GM12801 (cell line): Measurements from ENCODE around the gene FOXI2.

ENCODE experiments used
- TF ChIP-seq, protein P1 (sequence below): IDR thresholded peaks from one replicate; pipeline ENCODE4 v1.5.1; 2011; ENCODE audit warnings: control low read depth; ENCODE audit not compliant: insufficient read length; ENCODE audit errors: extremely low read depth

The FOXI2 gene

DNA sequence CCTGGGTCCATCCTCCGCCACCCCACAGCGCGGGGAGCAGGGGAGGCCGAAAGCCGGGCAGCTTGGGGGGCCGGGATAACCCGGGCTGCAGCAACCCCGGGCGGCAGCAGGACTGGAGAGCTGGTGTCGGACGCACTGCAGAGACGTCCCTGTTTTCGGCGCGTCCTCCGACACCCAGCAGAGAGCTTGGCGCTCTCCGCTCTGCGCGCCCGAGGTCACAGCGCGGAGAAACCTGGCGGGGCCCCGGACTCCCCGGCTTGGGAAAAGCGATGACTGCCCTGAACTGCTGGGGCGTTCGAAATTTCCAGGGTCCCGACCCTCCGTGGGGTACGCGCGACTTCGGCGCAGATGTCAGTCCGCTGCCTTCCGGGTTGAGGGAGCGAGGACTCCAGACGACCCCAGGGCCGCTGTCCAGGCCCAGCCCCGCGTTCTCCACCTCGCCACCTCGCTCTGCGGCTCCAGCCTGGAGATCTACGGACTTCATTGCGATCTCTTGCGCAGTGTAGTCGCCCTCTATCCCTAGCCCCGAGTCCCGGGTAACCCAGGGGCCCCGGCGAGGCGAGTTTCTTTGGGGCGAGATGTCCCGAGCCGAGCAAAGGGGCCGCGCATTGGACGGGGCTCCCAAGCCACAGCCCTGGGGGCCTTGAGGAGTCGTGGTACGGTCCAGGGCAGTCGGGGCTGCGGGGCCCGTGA, 617 bp upstream of the FOXI2 start:
- TF ChIP-seq, protein P1, sequence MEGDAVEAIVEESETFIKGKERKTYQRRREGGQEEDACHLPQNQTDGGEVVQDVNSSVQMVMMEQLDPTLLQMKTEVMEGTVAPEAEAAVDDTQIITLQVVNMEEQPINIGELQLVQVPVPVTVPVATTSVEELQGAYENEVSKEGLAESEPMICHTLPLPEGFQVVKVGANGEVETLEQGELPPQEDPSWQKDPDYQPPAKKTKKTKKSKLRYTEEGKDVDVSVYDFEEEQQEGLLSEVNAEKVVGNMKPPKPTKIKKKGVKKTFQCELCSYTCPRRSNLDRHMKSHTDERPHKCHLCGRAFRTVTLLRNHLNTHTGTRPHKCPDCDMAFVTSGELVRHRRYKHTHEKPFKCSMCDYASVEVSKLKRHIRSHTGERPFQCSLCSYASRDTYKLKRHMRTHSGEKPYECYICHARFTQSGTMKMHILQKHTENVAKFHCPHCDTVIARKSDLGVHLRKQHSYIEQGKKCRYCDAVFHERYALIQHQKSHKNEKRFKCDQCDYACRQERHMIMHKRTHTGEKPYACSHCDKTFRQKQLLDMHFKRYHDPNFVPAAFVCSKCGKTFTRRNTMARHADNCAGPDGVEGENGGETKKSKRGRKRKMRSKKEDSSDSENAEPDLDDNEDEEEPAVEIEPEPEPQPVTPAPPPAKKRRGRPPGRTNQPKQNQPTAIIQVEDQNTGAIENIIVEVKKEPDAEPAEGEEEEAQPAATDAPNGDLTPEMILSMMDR = no peak

DNA sequence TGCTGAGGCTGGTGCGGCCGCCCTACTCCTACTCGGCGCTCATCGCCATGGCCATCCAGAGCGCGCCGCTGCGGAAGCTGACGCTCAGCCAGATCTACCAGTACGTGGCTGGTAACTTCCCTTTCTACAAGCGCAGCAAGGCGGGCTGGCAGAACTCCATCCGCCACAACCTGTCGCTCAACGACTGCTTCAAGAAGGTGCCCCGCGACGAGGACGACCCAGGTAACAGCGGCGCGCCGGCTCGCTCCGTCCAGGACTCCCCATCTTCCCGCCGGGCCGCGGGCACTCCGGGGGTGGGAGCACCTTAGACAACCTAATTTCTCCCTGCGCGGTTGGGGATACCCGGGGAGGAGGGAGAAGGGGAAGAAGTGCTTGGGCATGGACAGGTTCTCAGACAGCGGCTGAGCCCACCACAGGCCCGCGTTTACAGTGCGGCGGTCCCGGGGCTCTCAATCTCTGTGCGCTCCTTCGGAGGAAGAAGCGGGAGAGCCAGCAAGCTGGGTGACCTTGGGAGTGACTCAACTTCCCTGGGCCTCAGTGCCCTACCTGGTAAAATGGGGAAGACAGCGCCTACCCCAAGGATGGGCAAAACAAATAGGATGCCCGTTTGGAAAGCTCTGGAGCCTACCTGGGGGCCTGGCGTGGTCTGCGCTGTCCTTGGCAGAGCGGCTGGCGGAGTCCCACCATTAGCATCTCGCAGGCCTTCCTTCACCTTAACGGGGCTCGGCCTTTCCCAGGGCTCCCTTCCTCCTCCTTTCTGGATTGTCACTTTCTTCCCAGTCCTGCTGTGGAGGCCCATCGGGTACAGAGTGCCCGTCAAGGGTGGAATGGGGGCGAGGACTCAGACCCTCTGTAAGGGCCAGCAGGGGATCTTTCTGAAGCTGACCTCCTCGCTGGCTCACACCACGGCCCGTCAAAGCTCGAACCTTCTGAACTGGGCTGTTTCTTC, 852 bp downstream of the FOXI2 start:
- TF ChIP-seq, protein P1 = no peak

DNA sequence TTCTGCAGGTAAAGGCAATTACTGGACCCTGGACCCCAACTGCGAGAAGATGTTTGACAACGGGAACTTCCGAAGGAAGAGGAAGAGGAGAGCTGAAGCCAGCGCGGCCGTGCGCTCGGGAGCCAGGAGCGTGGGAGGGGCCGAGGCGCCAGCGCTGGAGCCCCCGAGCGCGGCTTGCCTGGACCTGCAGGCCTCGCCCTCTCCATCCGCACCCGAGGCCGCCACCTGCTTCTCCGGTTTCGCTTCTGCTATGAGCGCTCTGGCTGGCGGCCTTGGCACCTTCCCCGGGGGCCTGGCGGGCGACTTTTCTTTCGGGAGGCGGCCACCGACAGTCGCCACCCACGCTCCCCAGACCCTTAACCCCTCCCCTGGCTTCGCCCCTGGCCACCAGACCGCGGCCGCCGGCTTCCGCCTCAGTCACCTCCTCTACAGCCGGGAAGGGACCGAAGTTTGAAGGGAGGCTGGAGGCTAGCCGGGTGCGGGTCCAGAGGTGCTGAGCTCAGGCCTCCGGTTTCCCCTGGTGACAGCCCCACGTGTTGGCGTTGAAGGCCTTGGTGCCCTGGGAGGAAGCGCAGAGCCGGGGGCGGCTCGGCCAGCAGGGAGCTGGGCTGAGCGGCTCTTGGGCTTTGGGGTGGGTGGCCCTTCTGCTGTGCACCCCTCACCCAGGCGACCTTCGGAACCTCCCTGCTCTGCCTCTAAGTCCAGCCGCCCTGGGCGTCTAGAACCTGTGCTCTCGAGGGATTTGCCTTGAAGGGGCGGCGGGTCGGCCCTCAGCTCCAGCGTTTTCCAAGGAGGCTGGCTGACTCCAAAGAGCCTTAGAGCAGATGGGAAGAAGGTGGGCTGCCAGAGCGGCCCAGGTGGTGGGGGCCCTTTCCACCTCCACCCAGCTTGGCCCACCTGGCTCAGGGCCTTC, 1.8 kb downstream of the FOXI2 start:
- TF ChIP-seq, protein P1 = no peak

DNA sequence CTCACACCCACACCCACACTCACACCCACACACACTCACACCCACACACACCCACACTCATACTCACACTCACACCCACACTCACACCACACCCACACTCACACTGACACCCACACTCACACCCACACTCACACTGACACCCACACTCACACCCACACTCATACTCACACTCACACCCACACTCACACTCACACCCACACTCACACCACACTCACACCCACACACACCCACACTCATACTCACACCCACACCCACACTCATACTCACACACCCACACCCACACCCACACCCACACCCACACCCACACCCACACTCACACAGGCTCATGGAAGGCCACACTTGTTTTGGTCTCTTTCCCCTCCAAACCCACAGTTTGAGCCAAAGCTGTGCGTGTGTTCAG, 2.9 kb downstream of the FOXI2 start:
- TF ChIP-seq, protein P1 = no peak

DNA sequence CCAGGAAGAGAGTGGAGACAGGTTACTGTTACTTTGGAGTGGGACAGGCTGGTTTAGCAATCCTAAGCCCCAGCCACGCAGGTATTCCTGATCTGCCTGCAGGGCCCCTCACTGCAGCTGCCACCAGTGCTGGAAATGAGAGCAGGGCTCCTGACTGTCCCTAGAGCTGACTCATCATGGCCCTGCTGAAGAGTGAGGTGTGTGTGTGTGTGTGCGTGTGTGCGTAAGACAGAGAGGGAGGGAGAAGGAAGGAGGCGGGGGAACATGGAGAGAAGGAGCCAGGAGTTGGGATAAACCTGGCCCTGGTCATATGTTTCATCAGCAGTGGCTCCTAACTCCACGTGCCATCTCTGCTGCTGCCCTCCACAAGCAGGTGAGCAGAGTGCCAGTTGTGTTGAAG, 3.6 kb downstream of the FOXI2 start:
- TF ChIP-seq, protein P1 = no peak

DNA sequence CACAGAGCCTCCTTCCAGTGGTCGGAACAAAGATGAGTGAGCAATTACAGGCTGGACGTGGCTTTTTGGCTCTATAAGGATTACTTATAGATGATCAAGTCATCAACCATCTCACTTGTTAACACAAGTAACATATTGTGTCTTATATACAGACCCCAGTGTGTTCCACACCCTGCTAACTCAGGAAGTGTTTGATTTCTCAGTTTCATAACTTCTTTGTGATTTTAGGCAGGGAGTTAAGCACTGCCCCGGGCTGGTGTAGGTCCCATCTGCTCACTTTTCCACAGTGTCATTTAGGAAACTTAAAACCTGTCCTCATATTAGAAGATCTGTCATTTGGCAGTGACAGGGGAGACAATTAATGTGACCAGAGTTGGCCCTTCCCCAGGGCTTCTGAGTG, 6.2 kb downstream of the FOXI2 start:
- TF ChIP-seq, protein P1 = no peak

DNA sequence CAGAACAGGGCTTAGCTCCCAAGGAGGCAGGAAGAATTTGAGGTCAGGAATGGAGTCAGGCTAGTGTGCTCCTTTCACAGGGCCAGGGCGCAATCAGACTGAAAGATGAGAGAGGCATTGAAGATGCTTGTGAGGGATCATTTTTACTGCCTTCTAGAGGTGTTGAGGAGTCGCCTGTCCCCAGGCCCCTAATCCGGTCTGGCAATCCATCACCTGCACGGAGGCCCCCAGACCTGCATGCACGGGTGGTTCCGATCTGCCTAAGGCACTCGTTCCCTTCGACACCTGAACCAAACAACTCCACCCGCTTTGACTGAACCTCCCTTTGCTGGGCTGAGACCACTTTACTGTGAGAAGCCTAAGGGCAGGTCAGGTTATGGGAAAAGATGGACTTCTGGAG, 8.0 kb downstream of the FOXI2 start:
- TF ChIP-seq, protein P1 = no peak
